Right atrium auricular region (tissue), 2 donors: ENCODE data around the gene SLC35F4. TPM values are rescaled to one million over a fixed set of nuclear protein-coding genes. Genes with fewer than 3 reads are reported as not detected.

Experiments used
- DNase-seq: peaks from one replicate; pipeline ENCODE4 v3.0.0-alpha.2; 2019; ENCODE audit warnings: low spot score
- H3K27ac ChIP-seq, 2 donors: fragments of 200-600 bp; sonication (generic); 1 replicate in 1 of 2; 2 replicates in 1 of 2; pipeline ENCODE4 v1.5.1; 2016 to 2019
- H3K27me3 ChIP-seq, 2 donors: fragments of 200-600 bp; sonication (generic); one replicate each; pipeline versions ENCODE4 v1.5.1 to v1.6.0; 2017 to 2019
- H3K36me3 ChIP-seq: fragments of 200-600 bp; sonication (generic); one replicate; pipeline ENCODE4 v1.5.1; 2016
- H3K4me1 ChIP-seq, 2 donors: fragments of 200-600 bp; sonication (generic); one replicate each; pipeline versions ENCODE4 v1.5.1 to v1.6.0; 2017 to 2019
- H3K4me3 ChIP-seq, 2 donors: fragments of 200-600 bp; sonication (generic); 1 replicate in 1 of 2; 2 replicates in 1 of 2; pipeline ENCODE4 v1.5.1; 2017 to 2019; ENCODE audit warnings: mild to moderate bottlenecking in 1 of 2, moderate library complexity in 1 of 2
- H3K9me3 ChIP-seq, 2 donors: fragments of 200-600 bp; sonication (generic); one replicate each; pipeline ENCODE4 v1.5.1; 2019
- CTCF ChIP-seq, 2 donors: fragments of 200-600 bp; sonication (generic); IDR thresholded peaks; one replicate each; pipeline ENCODE4 v1.5.1; 2019; ENCODE audit warnings: antibody characterized with exemption in 2 of 2
- total RNA-seq, 2 donors: library from RNA; depleted of rRNA; stranded (reverse); fragments of >200 nt; gene quantifications; one replicate each; pipeline ENCODE4 v1.1.0, GENCODE V29; 2016

The SLC35F4 gene
- total RNA-seq, 2 donors from 2014 or later, result not detected

GRCh38 chr14:57582746-57583145, 283.1 kb downstream of the SLC35F4 start:
- H3K36me3 ChIP-seq, result no peaks in the 10 kb centered on the region
- DNase-seq, result no peak
- peaks cover 0 to 6% of the 10 kb centered on the region in 2 donors for H3K9me3 ChIP-seq
- no peaks in the 10 kb centered on the region for H3K27me3 ChIP-seq
- no peak overlapping the region for H3K4me3 ChIP-seq
- H3K27ac ChIP-seq, result no peak overlapping the region
- TF ChIP-seq CTCF (IDR thresholded peaks at IDR 0.05), result no peak
- no peaks in the 10 kb centered on the region for H3K4me1 ChIP-seq

- Histone ChIP-seq H3K9me3 (no peaks in the 10 kb centered on the region), H3K36me3 (no peaks in the 10 kb centered on the region), H3K27me3 (no peaks in the 10 kb centered on the region), H3K27ac (no peak overlapping the region), H3K4me3 (no peak overlapping the region), H3K4me1 (no peaks in the 10 kb centered on the region)
- DNase-seq, result no peak
- no peak for TF ChIP-seq CTCF (IDR thresholded peaks at IDR 0.05)
These were observed 287.1 kb downstream of the SLC35F4 start for GRCh38 chr14:57578801-57579200.

- Histone ChIP-seq H3K9me3 (no peaks in the 10 kb centered on the region), H3K4me3 (no peak overlapping the region), H3K27me3 (no peaks in the 10 kb centered on the region), H3K36me3 (no peaks in the 10 kb centered on the region), H3K27ac (no peak overlapping the region), H3K4me1 (no peaks in the 10 kb centered on the region)
- no peak for TF ChIP-seq CTCF (IDR thresholded peaks at IDR 0.05)
- no peak for DNase-seq
These were observed 289.4 kb downstream of the SLC35F4 start for GRCh38 chr14:57576498-57576897.

- no peaks in the 10 kb centered on the region for H3K4me1 ChIP-seq
- no peak overlapping the region for H3K27ac ChIP-seq
- H3K36me3 ChIP-seq, result no peaks in the 10 kb centered on the region
- no peak for TF ChIP-seq CTCF (IDR thresholded peaks at IDR 0.05)
- H3K27me3 ChIP-seq, result no peaks in the 10 kb centered on the region
- DNase-seq, result no peak
- H3K9me3 ChIP-seq, result no peaks in the 10 kb centered on the region
- H3K4me3 ChIP-seq, result no peak overlapping the region
These were observed 290.4 kb downstream of the SLC35F4 start for GRCh38 chr14:57575482-57575881.

GRCh38 chr14:57574617-57575288, 291.1 kb downstream of the SLC35F4 start:
- Histone ChIP-seq H3K4me3 (no peak overlapping the region), H3K27me3 (no peaks in the 10 kb centered on the region), H3K9me3 (no peaks in the 10 kb centered on the region), H3K27ac (no peak overlapping the region), H3K36me3 (no peaks in the 10 kb centered on the region), H3K4me1 (no peaks in the 10 kb centered on the region)
- DNase-seq, result no peak
- TF ChIP-seq CTCF (IDR thresholded peaks at IDR 0.05), result no peak

- Histone ChIP-seq H3K4me1 (no peaks in the 10 kb centered on the region), H3K27me3 (no peaks in the 10 kb centered on the region), H3K36me3 (no peaks in the 10 kb centered on the region), H3K27ac (no peak overlapping the region), H3K9me3 (no peaks in the 10 kb centered on the region), H3K4me3 (no peak overlapping the region)
- no peak for DNase-seq
- no peak for TF ChIP-seq CTCF (IDR thresholded peaks at IDR 0.05)
These were observed 292.7 kb downstream of the SLC35F4 start for GRCh38 chr14:57573173-57573572.
